ENCODE data around the gene CLSTN2. TPM values are rescaled to one million over a fixed set of nuclear protein-coding genes. Genes with fewer than 3 reads are reported as not detected.

CLSTN2 gene
- total RNA-seq, 1 experiment from 2014 or later: 0.68 TPM

DNA sequence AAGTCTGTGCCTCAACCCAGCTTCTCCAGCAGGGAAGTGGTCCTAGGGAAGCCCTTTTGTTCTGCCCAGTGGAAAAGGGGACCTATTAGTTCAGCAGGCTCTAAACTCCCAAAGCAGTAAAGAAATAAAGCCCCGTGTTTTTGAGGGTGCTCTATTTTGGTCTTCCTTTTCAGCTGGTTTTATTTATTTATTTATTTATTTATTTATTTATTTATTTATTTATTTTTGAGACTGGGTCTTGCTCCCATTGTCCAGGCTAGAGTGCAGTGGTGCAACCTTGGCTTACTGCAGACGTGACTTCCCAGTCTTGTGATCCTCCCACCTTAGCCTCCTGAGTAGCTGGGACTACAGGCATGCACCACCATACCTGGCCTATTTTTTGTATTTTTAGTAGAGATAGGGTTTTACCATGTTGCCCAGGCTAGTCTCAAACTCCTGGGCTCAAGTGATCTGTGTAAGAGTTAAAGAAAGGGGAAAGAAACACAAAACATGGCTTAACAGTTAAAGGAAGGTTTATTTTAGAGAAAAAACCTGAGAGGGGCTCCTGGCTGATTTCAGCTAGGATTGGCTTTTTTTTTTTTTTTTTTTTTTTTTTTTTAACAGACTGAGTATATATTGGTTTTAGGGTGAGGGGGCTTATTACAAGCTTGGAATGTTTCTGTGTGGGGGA is 154.6 kb downstream of the CLSTN2 start:
- WGBS (ENCODE audit: extremely low coverage, insufficient read length, low lambda C conversion rate): no CpG with 5 or more reads among the region's 2 CpGs
- Histone ChIP-seq H3K23me2 (ENCODE audit: insufficient read length, low read depth, low read length, poor library complexity, severe bottlenecking) (no peaks in the 10 kb centered on the region), H3K79me1 (ENCODE audit: insufficient read depth, low read depth, low read length, poor library complexity, severe bottlenecking) (no peaks in the 10 kb centered on the region), H3K79me2 (ENCODE audit: insufficient read depth, low read length) (no peaks in the 10 kb centered on the region), H3K9me3 (ENCODE audit: control insufficient read depth, low read depth, low read length) (peaks cover 6% of the 10 kb centered on the region), H3K4ac (ENCODE audit: low read depth, low read length) (no peak overlapping the region), H4K20me1 (ENCODE audit: control insufficient read depth, insufficient read depth, insufficient read length) (no peaks in the 10 kb centered on the region), H4K8ac (replicated peaks; ENCODE audit: insufficient read length, low read depth, low read length) (no peak overlapping the region), H3K56ac (ENCODE audit: insufficient read length, low read depth, low read length) (no peak overlapping the region), H4K91ac (ENCODE audit: insufficient read length, low read depth, low read length) (no peak overlapping the region), H3K27ac (ENCODE audit: insufficient read length, low read depth, low read length) (no peak overlapping the region), H2BK15ac (ENCODE audit: low read depth, low read length) (no peak overlapping the region), H3K27me3 (ENCODE audit: insufficient read depth, low read length) (no peaks in the 10 kb centered on the region), H3K9ac (ENCODE audit: extremely low read depth, insufficient read length, low read length) (no peak overlapping the region), H2BK120ac (ENCODE audit: low read depth, low read length, poor library complexity, severe bottlenecking) (no peak overlapping the region), H2BK20ac (ENCODE audit: low read depth, low read length, poor library complexity, severe bottlenecking) (no peak overlapping the region), H2BK5ac (ENCODE audit: insufficient read length, low read length) (no peak overlapping the region), H2BK12ac (ENCODE audit: insufficient read length, low read depth, low read length) (no peak overlapping the region), H3K4me1 (ENCODE audit: insufficient read depth, low read length) (0 out of 2 replicates have a peak, but pooled peaks cover 3% of the 10 kb centered on the region), H3K4me2 (ENCODE audit: insufficient read depth, insufficient read length, low read length) (no peak overlapping the region), H2AFZ (ENCODE audit: low read length) (no peak overlapping the region), H3K23ac (ENCODE audit: insufficient read length, low read depth, low read length) (no peak overlapping the region), H3K18ac (ENCODE audit: insufficient read length, low read depth, low read length) (no peak overlapping the region), H4K5ac (ENCODE audit: insufficient read length, low read depth, low read length) (no peak overlapping the region), H3T11ph (ENCODE audit: low read length) (no peak overlapping the region), H3K14ac (ENCODE audit: insufficient read depth, low read length) (no peak overlapping the region), H2AK5ac (ENCODE audit: insufficient read length, low read length) (no peak overlapping the region)
- Mint-ChIP-seq H3K4me3 (no peak overlapping the region), H3K36me3 (ENCODE audit: insufficient read depth in 1 of 3, low read depth in 3 of 3) (peaks cover 18 to 36% (median 18%) of the 10 kb centered on the region in 3 experiments), H3K27ac (no peak overlapping the region), H3K27me3 (ENCODE audit: low read depth) (peaks cover 2% of the 10 kb centered on the region), H3K9me3 (peaks cover 35 to 37% of the 10 kb centered on the region in 2 experiments), H3K4me1 (peaks cover 15 to 23% of the 10 kb centered on the region in 2 experiments)
- no peak for TF ChIP-seq CTCF (conservative IDR thresholded peaks at IDR 0.05)
- DNase-seq: no peak

Data from H9 (cell line).